ENCODE results near the gene RBM19.

Gene RBM19

GRCh38 chr12:113779774-113780173 is 186.4 kb downstream of the RBM19 start:
- DNase-seq (ENCODE audit: low read depth in 1 of 2, low spot score in 1 of 2) = no peak
- in situ Hi-C loops (cut with HindIII; ENCODE audit: low pct_unique_long_range_greater_than_20kb, low sequenced_read_pairs) = no loop called here
- no peak for TF ChIP-seq JUND (IDR thresholded peaks at IDR 0.05; ENCODE audit: low read depth)

- no peak for TF ChIP-seq JUND (IDR thresholded peaks at IDR 0.05; ENCODE audit: low read depth)
Measured at GRCh38 chr12:113778432-113779132, 187.5 kb downstream of the RBM19 start.

GRCh38 chr12:113777751-113778150 is 188.4 kb downstream of the RBM19 start:
- no peak for DNase-seq (ENCODE audit: low read depth in 1 of 2, low spot score in 1 of 2)
- in situ Hi-C loops (cut with HindIII; ENCODE audit: low pct_unique_long_range_greater_than_20kb, low sequenced_read_pairs) = no loop called here
- no peak for TF ChIP-seq JUND (IDR thresholded peaks at IDR 0.05; ENCODE audit: low read depth)

More at GRCh38 chr12:113778432-113779132, 187.5 kb downstream of the RBM19 start:
- no peak for DNase-seq (ENCODE audit: low read depth in 1 of 2, low spot score in 1 of 2)
- in situ Hi-C loops (cut with HindIII; ENCODE audit: low pct_unique_long_range_greater_than_20kb, low sequenced_read_pairs) = no loop called here

GRCh38 chr12:113776536-113776935 is 189.6 kb downstream of the RBM19 start:
- in situ Hi-C loops (cut with HindIII; ENCODE audit: low pct_unique_long_range_greater_than_20kb, low sequenced_read_pairs) = no loop called here
- no peak for DNase-seq (ENCODE audit: low read depth in 1 of 2, low spot score in 1 of 2)
- no peak for TF ChIP-seq JUND (IDR thresholded peaks at IDR 0.05; ENCODE audit: low read depth)

- DNase-seq (ENCODE audit: low read depth in 1 of 2, low spot score in 1 of 2) = no peak
- in situ Hi-C loops (cut with HindIII; ENCODE audit: low pct_unique_long_range_greater_than_20kb, low sequenced_read_pairs) = no loop called here
- TF ChIP-seq JUND (IDR thresholded peaks at IDR 0.05; ENCODE audit: low read depth) = no peak
Measured at GRCh38 chr12:113774526-113774925, 191.6 kb downstream of the RBM19 start.

GRCh38 chr12:113772505-113773030 is 193.6 kb downstream of the RBM19 start:
- in situ Hi-C loops (cut with HindIII; ENCODE audit: low pct_unique_long_range_greater_than_20kb, low sequenced_read_pairs) = no loop called here
- DNase-seq (ENCODE audit: low read depth in 1 of 2, low spot score in 1 of 2) = no peak
- no peak for TF ChIP-seq JUND (IDR thresholded peaks at IDR 0.05; ENCODE audit: low read depth)

- in situ Hi-C loops (cut with HindIII; ENCODE audit: low pct_unique_long_range_greater_than_20kb, low sequenced_read_pairs) = no loop called here
- TF ChIP-seq JUND (IDR thresholded peaks at IDR 0.05; ENCODE audit: low read depth) = no peak
- no peak for DNase-seq (ENCODE audit: low read depth in 1 of 2, low spot score in 1 of 2)
Measured at GRCh38 chr12:113770389-113770865, 195.7 kb downstream of the RBM19 start.

GRCh38 chr12:113769305-113769704 is 196.8 kb downstream of the RBM19 start:
- in situ Hi-C loops (cut with HindIII; ENCODE audit: low pct_unique_long_range_greater_than_20kb, low sequenced_read_pairs) = no loop called here
- DNase-seq (ENCODE audit: low read depth in 1 of 2, low spot score in 1 of 2) = no peak
- no peak for TF ChIP-seq JUND (IDR thresholded peaks at IDR 0.05; ENCODE audit: low read depth)

GRCh38 chr12:113768850-113769249 is 197.3 kb downstream of the RBM19 start:
- in situ Hi-C loops (cut with HindIII; ENCODE audit: low pct_unique_long_range_greater_than_20kb, low sequenced_read_pairs) = no loop called here
- no peak for TF ChIP-seq JUND (IDR thresholded peaks at IDR 0.05; ENCODE audit: low read depth)
- DNase-seq (ENCODE audit: low read depth in 1 of 2, low spot score in 1 of 2) = no peak

- DNase-seq (ENCODE audit: low read depth in 1 of 2, low spot score in 1 of 2) = no peak
- TF ChIP-seq JUND (IDR thresholded peaks at IDR 0.05; ENCODE audit: low read depth) = no peak
- in situ Hi-C loops (cut with HindIII; ENCODE audit: low pct_unique_long_range_greater_than_20kb, low sequenced_read_pairs) = no loop called here
Measured at GRCh38 chr12:113766879-113767878, 198.9 kb downstream of the RBM19 start.
